IPS DF 6.9 (cell line): ENCODE results near the gene NIPBL.

Source experiments
- DNase-seq: peaks from one replicate; pipeline ENCODE4 v3.0.0-alpha.2; 2013; ENCODE audit warnings: low read depth, low spot score
- H3K27ac ChIP-seq: one replicate; pipeline ENCODE4 v1.5.1; 2013; ENCODE audit warnings: low read length, control low read depth
- H3K27me3 ChIP-seq: 2 replicates; pipeline ENCODE4 v1.6.1; 2013; ENCODE audit warnings: mild to moderate bottlenecking, low read length; ENCODE audit not compliant: control insufficient read depth, insufficient read depth
- H3K36me3 ChIP-seq: 2 replicates; pipeline ENCODE4 v1.6.1; 2013; ENCODE audit warnings: low read length; ENCODE audit not compliant: control insufficient read depth, insufficient read depth
- H3K4me1 ChIP-seq: 2 replicates; pipeline ENCODE4 v1.6.1; 2013; ENCODE audit warnings: low read length; ENCODE audit not compliant: control insufficient read depth, insufficient read depth
- H3K4me3 ChIP-seq: 2 replicates; pipeline ENCODE4 v1.5.1; 2013; ENCODE audit warnings: mild to moderate bottlenecking, low read length
- H3K9me3 ChIP-seq: 2 replicates; pipeline ENCODE4 v1.6.1; 2013; ENCODE audit warnings: low read length, inconsistent platforms; ENCODE audit not compliant: control insufficient read depth, insufficient read depth
- WGBS: extraction: QIAGEN DNeasy Blood & Tissue Kit; methylation state at CpG from one replicate; pipeline ENCODE4 v1.1.7; 2013; ENCODE audit warnings: mixed read lengths, missing lambda C conversion rate; ENCODE audit not compliant: insufficient read length, insufficient coverage; 5-methylcytosine and 5-hydroxymethylcytosine counted together

The NIPBL gene

DNA sequence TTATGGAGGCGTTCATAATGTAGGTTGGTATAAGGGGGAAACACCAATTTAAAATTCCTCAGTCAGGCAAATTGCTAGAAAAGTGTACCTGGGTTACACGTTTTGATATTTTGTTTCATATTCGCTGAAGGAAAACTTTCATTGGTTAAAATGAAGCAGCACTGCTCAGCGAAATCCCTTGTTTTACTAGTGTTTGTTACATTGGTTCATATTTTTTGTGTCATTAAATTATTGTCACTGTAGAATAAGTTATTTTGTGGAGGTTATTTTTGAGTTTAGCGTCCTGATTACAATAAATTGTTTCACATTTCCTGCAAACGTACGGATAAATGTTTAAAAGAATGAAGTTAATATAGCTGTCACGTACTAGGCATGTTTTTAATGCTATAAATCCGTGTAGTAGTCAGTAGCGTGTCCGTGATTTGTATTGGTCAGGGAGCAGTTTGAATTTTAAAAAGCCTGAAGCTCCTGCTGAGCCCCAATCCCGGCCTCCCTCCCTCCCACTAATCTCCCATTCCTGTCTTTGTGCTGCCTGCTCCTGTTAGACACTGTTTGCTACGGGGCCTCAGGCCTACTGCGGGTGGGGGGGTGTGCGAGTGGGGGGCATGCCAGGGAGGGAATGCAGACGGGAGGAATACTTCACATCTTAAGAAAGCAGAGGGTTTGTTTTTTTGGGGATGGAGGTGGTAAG, 2.0 kb downstream of the NIPBL start:
- no peak for DNase-seq
- Histone ChIP-seq H3K36me3 (no peaks in the 10 kb centered on the region), H3K4me1 (no peaks in the 10 kb centered on the region), H3K9me3 (no peaks in the 10 kb centered on the region), H3K4me3 (peak overlapping the region; percentile 24; the same call in 1 of the 2 replicates), H3K27me3 (no peaks in the 10 kb centered on the region), H3K27ac (no peak overlapping the region)
- WGBS: no CpG with 5 or more reads among the region's 16 CpGs

DNA sequence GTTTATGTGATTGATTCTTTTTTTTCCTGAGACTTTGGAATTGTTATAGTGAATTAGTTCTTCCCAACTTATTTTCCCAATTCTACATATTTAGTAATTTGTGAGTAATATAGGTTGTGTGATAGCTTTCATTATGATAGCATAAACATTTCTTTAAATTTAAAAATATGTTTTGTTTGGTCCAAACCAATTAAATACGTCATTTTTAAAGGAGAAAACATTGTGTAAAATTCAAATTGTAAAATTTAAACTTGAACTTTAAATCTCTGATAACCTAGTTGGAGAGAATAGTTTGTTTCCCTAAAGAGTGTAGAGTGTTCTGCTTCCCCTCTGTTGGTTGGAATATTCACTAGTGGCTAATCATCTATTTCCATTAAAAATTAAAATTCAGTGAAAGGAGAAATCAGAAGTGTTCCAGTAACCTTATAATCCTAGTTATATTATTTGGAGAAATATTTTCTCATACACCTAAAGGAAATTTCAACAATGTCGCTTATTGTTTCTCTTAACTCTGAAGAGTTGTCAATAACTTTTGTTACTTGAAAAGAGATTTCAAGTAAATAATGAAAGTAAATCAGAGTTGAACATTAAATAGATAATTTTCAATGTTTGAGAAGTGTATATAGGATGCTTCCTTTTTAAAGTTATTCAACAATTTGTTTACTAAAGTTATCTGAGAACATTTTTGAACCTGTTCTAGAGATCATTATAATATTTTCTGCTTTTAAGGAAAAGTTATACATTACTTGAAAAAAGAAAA, 2.9 kb downstream of the NIPBL start:
- Histone ChIP-seq H3K9me3 (no peaks in the 10 kb centered on the region), H3K27me3 (no peaks in the 10 kb centered on the region), H3K4me3 (no peak overlapping the region), H3K4me1 (no peaks in the 10 kb centered on the region), H3K36me3 (no peaks in the 10 kb centered on the region), H3K27ac (no peak overlapping the region)
- DNase-seq: no peak
- WGBS: no CpG with 5 or more reads among the region's 2 CpGs

- Histone ChIP-seq H3K4me3 (no peak overlapping the region), H3K36me3 (no peaks in the 10 kb centered on the region), H3K4me1 (no peaks in the 10 kb centered on the region), H3K27me3 (no peaks in the 10 kb centered on the region), H3K27ac (no peak overlapping the region), H3K9me3 (no peaks in the 10 kb centered on the region)
- no CpG with 5 or more reads among the region's 3 CpGs for WGBS
- no peak for DNase-seq
These were observed 4.2 kb downstream of the NIPBL start for GRCh38 chr5:36880761-36881160.

DNA sequence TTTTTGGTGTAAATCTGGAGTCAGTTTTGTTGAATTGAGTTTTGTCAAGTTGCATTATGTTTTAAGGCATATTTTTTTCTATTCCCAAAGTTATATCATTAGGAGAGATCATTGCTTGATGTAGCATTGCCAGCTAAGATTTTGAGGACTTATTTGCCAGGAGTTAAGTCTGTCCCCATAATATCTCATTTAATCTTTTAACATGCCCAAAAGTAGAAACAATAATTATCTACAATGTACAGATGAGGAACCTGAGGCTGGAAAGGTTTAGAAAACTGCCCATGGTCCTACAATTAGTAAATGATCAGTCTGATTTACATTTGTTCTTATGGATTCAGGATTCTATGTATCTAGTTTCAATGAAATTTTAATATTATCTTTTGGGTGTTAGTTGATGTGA, 4.7 kb downstream of the NIPBL start:
- Histone ChIP-seq H3K27me3 (no peaks in the 10 kb centered on the region), H3K36me3 (no peaks in the 10 kb centered on the region), H3K27ac (no peak overlapping the region), H3K4me1 (no peaks in the 10 kb centered on the region), H3K4me3 (no peak overlapping the region), H3K9me3 (no peaks in the 10 kb centered on the region)
- no peak for DNase-seq

DNA sequence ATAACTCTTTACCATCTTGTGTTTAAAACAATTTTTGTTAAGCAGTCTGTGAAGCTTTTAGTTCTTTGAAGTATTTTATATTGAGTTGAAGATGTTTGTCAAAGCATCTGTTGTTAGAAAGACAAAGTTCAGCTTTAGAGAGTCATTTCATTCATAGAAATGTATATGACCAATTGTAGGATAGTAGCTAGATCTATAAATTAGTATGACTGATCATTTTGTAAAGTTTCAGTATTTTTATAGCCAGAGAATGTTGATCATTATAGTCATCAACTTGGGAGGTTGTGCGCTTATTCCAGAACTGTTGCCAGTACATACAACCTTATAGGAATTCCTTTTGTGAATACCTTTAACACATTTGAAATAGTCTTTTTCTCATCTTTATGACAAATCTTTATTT, 5.2 kb downstream of the NIPBL start:
- H3K9me3 ChIP-seq: no peaks in the 10 kb centered on the region
- no peaks in the 10 kb centered on the region for H3K4me1 ChIP-seq
- no peaks in the 10 kb centered on the region for H3K27me3 ChIP-seq
- WGBS: no CpG with 5 or more reads among the region's 1 CpG
- no peak overlapping the region for H3K27ac ChIP-seq
- no peak overlapping the region for H3K4me3 ChIP-seq
- no peak for DNase-seq
- H3K36me3 ChIP-seq: no peaks in the 10 kb centered on the region

DNA sequence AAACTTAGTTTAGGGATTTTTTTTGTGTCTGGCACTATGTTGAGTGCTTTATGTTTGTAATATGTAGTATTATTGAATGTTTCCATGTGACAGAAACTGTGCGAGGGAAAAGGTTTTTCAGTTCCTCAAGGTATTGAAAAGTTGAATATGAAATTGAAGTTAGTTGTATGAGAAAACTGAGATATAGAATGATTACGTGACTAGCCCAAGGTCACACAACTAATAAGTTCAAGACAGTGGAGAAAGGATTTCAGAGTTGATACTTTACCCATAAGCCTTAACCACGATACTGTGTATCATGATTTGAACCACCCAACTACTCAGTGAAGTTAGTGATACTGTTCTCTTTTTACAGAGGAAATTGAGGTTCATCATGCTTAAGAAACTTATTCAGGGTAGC, 5.7 kb downstream of the NIPBL start:
- Histone ChIP-seq H3K36me3 (no peaks in the 10 kb centered on the region), H3K4me3 (no peak overlapping the region), H3K27ac (no peak overlapping the region), H3K27me3 (no peaks in the 10 kb centered on the region), H3K9me3 (no peaks in the 10 kb centered on the region), H3K4me1 (no peaks in the 10 kb centered on the region)
- 100% methylated on average over 2 of the region's 3 CpGs for WGBS
- no peak for DNase-seq

GRCh38 chr5:36883894-36884462, 7.4 kb downstream of the NIPBL start:
- H3K27me3 ChIP-seq: no peaks in the 10 kb centered on the region
- 100% methylated on average over 2 of the region's 3 CpGs for WGBS
- H3K4me3 ChIP-seq: no peak overlapping the region
- no peak for DNase-seq
- H3K36me3 ChIP-seq: no peaks in the 10 kb centered on the region
- no peak overlapping the region for H3K27ac ChIP-seq
- no peaks in the 10 kb centered on the region for H3K4me1 ChIP-seq
- no peaks in the 10 kb centered on the region for H3K9me3 ChIP-seq

GRCh38 chr5:36885149-36885548, 8.6 kb downstream of the NIPBL start:
- H3K9me3 ChIP-seq: no peaks in the 10 kb centered on the region
- H3K4me3 ChIP-seq: no peak overlapping the region
- DNase-seq: no peak
- no peaks in the 10 kb centered on the region for H3K36me3 ChIP-seq
- H3K4me1 ChIP-seq: no peaks in the 10 kb centered on the region
- no peak overlapping the region for H3K27ac ChIP-seq
- WGBS: no CpG with 5 or more reads among the region's 10 CpGs
- H3K27me3 ChIP-seq: no peaks in the 10 kb centered on the region

DNA sequence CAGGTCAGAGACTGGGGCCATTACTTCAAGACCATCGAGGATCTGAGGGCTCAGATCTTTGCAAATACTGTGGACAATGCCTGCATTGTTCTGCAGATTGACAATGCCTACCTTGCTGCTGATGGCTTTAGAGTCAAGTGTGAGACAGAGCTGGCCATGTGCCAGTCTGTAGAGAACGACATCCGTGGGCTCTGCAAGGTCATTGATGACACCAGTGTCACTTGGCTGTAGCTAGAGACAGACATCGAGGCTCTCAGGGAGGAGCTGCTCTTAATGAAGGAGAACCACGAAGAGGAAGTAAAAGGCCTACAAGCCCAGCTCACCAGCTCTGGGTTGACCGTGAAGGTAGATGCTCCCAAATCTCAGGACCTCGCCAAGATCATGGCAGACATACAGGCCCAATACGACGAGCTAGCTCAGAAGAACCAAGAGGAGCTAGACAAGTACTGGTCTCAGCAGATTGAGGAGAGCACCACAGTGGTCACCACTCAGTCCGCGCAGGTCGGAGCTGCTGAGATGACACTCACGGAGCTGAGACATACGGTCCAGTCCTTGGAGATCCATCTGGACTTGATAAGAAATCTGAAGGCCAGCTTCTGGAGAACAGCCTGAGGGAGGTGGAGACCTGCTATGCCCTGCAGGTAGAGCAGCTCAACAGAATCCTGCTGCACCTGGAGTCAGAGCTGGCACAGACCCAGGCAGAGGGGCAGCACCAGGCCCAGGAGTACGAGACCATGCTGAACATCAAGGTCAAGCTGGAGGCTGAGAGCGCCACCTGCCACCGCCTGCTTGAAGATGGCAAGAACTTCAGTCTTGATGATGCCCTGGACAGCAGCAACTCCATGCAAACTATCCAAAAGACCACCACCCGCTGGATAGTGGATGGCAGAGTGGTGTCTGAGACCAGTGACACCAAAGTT, 9.3 kb downstream of the NIPBL start:
- no peak for DNase-seq
- no peak overlapping the region for H3K4me3 ChIP-seq
- H3K36me3 ChIP-seq: no peaks in the 10 kb centered on the region
- no CpG with 5 or more reads among the region's 18 CpGs for WGBS
- no peak overlapping the region for H3K27ac ChIP-seq
- no peaks in the 10 kb centered on the region for H3K9me3 ChIP-seq
- H3K27me3 ChIP-seq: no peaks in the 10 kb centered on the region
- H3K4me1 ChIP-seq: no peaks in the 10 kb centered on the region

DNA sequence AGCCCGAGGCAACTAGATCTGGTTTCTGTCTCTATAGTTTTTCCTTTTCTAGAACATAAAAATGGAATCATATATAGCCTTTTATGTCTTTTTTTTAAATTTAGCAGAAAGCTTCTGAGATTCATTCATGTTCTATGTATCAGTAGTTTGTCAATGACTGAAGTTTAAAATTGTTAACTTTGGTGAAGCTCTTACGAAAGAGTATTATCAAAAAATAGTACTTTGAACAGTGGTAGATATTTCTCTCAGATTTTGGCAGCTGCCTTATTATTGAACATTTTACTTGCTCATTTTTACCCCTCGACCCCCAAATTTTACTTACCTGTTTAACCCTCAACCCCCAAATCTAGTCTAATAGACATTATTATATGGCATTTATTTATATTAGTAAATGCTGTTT, 10.2 kb downstream of the NIPBL start:
- 100% methylated on average over 1 of the region's 3 CpGs for WGBS
- no peak for DNase-seq

More for the DNA sequence above, 10.2 kb downstream of the NIPBL start:
- Histone ChIP-seq H3K36me3 (no peaks in the 10 kb centered on the region), H3K4me3 (no peak overlapping the region), H3K27me3 (no peaks in the 10 kb centered on the region), H3K9me3 (no peaks in the 10 kb centered on the region), H3K4me1 (no peaks in the 10 kb centered on the region), H3K27ac (no peak overlapping the region)
